A673 (cell line): Measurements from ENCODE around the gene CLASP1.

ENCODE experiments used
- EZH2 ChIP-seq: fragments of 200-600 bp; sonication (generic); IDR thresholded peaks from 2 replicates; pipeline ENCODE4 v1.6.1; 2017; ENCODE audit warnings: borderline replicate concordance, low read depth, mild to moderate bottlenecking, mixed read lengths, antibody characterized with exemption, low read length; ENCODE audit not compliant: poor library complexity, severe bottlenecking
- TF ChIP-seq, protein P1 (sequence below): fragments of 300-800, 200-600 bp; sonication (generic); conservative IDR thresholded peaks from 2 replicates; pipeline ENCODE4 v1.5.1; 2017; ENCODE audit warnings: low read depth, mild to moderate bottlenecking, antibody characterized with exemption, low read length, moderate library complexity, mixed read lengths

DNA sequence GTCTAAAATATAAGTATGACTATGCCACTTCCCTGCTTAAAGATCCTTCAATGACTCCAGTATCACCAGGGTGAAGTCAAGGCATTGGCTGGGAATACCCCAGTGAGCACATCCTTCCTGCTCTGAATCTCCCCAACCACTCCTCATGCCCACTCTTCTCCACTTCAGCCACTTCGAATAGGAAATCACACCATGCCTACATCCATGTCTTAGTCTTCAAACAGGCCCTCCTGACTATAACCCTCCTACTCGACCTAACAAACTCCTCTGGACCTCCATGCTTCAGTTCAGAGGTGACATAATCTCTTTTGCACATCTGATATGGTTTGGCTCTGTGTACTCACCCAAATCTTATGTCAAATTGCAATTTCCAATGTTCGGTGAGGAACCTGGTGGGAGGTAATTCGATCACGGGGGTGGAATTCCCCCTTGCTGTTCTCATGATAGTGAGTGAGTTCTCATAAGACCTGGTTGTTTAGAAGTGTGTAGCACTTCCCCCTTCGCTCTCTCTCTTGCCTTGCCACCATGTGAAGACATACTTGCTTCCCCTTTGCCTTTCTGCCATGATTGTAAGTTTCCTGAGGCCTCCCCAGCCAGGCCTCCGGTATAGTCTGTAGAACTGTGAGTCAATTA, 276.4 kb downstream of the CLASP1 start:
- TF ChIP-seq, protein P1, sequence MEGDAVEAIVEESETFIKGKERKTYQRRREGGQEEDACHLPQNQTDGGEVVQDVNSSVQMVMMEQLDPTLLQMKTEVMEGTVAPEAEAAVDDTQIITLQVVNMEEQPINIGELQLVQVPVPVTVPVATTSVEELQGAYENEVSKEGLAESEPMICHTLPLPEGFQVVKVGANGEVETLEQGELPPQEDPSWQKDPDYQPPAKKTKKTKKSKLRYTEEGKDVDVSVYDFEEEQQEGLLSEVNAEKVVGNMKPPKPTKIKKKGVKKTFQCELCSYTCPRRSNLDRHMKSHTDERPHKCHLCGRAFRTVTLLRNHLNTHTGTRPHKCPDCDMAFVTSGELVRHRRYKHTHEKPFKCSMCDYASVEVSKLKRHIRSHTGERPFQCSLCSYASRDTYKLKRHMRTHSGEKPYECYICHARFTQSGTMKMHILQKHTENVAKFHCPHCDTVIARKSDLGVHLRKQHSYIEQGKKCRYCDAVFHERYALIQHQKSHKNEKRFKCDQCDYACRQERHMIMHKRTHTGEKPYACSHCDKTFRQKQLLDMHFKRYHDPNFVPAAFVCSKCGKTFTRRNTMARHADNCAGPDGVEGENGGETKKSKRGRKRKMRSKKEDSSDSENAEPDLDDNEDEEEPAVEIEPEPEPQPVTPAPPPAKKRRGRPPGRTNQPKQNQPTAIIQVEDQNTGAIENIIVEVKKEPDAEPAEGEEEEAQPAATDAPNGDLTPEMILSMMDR, result no peak
- no peak for TF ChIP-seq EZH2
